H9 (cell line): Measurements from ENCODE around the gene VWA1. TPM values are rescaled to one million over a fixed set of nuclear protein-coding genes. Genes with fewer than 3 reads are reported as not detected.
A peak's percentile ranks its signal among the peaks of the same experiment; 100 is the strongest.
"Not testable (repeated sequence)": the region's sequence is repeated elsewhere in the genome, so short reads cannot be mapped to it uniquely, and the experiment has no call there.

ENCODE experiments used
- DNase-seq: peaks from one replicate; pipeline ENCODE4 v3.0.0-alpha.2; 2017
- H2AFZ ChIP-seq: one replicate; pipeline ENCODE4 v1.6.1; 2013; ENCODE audit warnings: mild to moderate bottlenecking, low read length, control low read depth, moderate library complexity
- H2AK5ac ChIP-seq: 2 replicates; pipeline ENCODE4 v1.6.1; 2013; ENCODE audit warnings: low read length, control low read depth, mixed read lengths; ENCODE audit not compliant: insufficient read length
- H2BK120ac ChIP-seq: one replicate; pipeline ENCODE4 v1.6.1; 2013; ENCODE audit warnings: low read depth, mild to moderate bottlenecking, low read length, control low read depth, inconsistent platforms; ENCODE audit not compliant: poor library complexity, severe bottlenecking
- H2BK12ac ChIP-seq: 2 replicates; pipeline ENCODE4 v1.6.1; 2013; ENCODE audit warnings: low read length, control low read depth, mixed read lengths, low read depth; ENCODE audit not compliant: insufficient read length
- H2BK15ac ChIP-seq: 2 replicates; pipeline ENCODE4 v1.6.1; 2013; ENCODE audit warnings: low read depth, low read length, control low read depth
- H2BK20ac ChIP-seq: one replicate; pipeline ENCODE4 v1.6.1; 2013; ENCODE audit warnings: low read depth, mild to moderate bottlenecking, low read length, control low read depth, inconsistent platforms; ENCODE audit not compliant: poor library complexity, severe bottlenecking
- H2BK5ac ChIP-seq: 2 replicates; pipeline ENCODE4 v1.6.1; 2013; ENCODE audit warnings: low read length, control low read depth, mixed read lengths; ENCODE audit not compliant: insufficient read length
- H3K14ac ChIP-seq: 2 replicates; pipeline ENCODE4 v1.6.1; 2013; ENCODE audit warnings: low read length, control low read depth; ENCODE audit not compliant: insufficient read depth
- H3K18ac ChIP-seq: 2 replicates; pipeline ENCODE4 v1.6.1; 2013; ENCODE audit warnings: low read depth, mild to moderate bottlenecking, mixed read lengths, low read length, control low read depth; ENCODE audit not compliant: insufficient read length
- H3K23ac ChIP-seq: 2 replicates; pipeline ENCODE4 v1.6.1; 2013; ENCODE audit warnings: low read length, control low read depth, mixed read lengths, low read depth; ENCODE audit not compliant: insufficient read length
- H3K23me2 ChIP-seq: 2 replicates; pipeline ENCODE4 v1.6.1; 2013; ENCODE audit warnings: low read depth, mild to moderate bottlenecking, mixed read lengths, low read length, control low read depth; ENCODE audit not compliant: insufficient read length, poor library complexity, severe bottlenecking
- H3K27ac ChIP-seq: 2 replicates; pipeline ENCODE4 v1.5.1; 2013; ENCODE audit warnings: low read length, control low read depth, mixed read lengths, low read depth; ENCODE audit not compliant: insufficient read length
- H3K27me3 ChIP-seq: 2 replicates; pipeline ENCODE4 v1.6.1; 2013; ENCODE audit warnings: low read length, control low read depth, inconsistent platforms; ENCODE audit not compliant: insufficient read depth
- H3K4ac ChIP-seq: 2 replicates; pipeline ENCODE4 v1.6.1; 2013; ENCODE audit warnings: low read depth, mild to moderate bottlenecking, control low read depth, inconsistent platforms, low read length, moderate library complexity
- H3K4me1 ChIP-seq: 2 replicates; pipeline ENCODE4 v1.6.1; 2013; ENCODE audit warnings: low read length, control low read depth, inconsistent platforms; ENCODE audit not compliant: insufficient read depth
- H3K4me2 ChIP-seq: 2 replicates; pipeline ENCODE4 v1.6.1; 2013; ENCODE audit warnings: low read length, control low read depth, mixed read lengths; ENCODE audit not compliant: insufficient read length, insufficient read depth
- H3K56ac ChIP-seq: 2 replicates; pipeline ENCODE4 v1.6.1; 2013; ENCODE audit warnings: low read depth, mild to moderate bottlenecking, mixed read lengths, low read length, control low read depth; ENCODE audit not compliant: insufficient read length
- H3K79me1 ChIP-seq: 2 replicates; pipeline ENCODE4 v1.6.1; 2013; ENCODE audit warnings: low read depth, mild to moderate bottlenecking, moderate library complexity, low read length, control low read depth, inconsistent platforms; ENCODE audit not compliant: insufficient read depth, poor library complexity, severe bottlenecking
- H3K79me2 ChIP-seq: 2 replicates; pipeline ENCODE4 v1.6.1; 2013; ENCODE audit warnings: low read length, control low read depth, inconsistent platforms; ENCODE audit not compliant: insufficient read depth
- H3K9ac ChIP-seq: 2 replicates; pipeline ENCODE4 v1.6.1; 2013; ENCODE audit warnings: low read length, control low read depth, mixed read lengths; ENCODE audit not compliant: insufficient read length; ENCODE audit errors: extremely low read depth
- H3K9me3 ChIP-seq: one replicate; pipeline ENCODE4 v1.6.1; 2013; ENCODE audit warnings: low read depth, low read length, inconsistent platforms; ENCODE audit not compliant: control insufficient read depth
- H3T11ph ChIP-seq: one replicate; pipeline ENCODE4 v1.6.1; 2013; ENCODE audit warnings: mild to moderate bottlenecking, low read length, control low read depth, inconsistent platforms
- H4K20me1 ChIP-seq: one replicate; pipeline ENCODE4 v1.6.1; 2013; ENCODE audit not compliant: control insufficient read depth, insufficient read length, insufficient read depth
- H4K5ac ChIP-seq: 2 replicates; pipeline ENCODE4 v1.6.1; 2013; ENCODE audit warnings: low read depth, mild to moderate bottlenecking, mixed read lengths, low read length, control low read depth; ENCODE audit not compliant: insufficient read length
- H4K8ac ChIP-seq: replicated peaks from 2 replicates; pipeline ENCODE4 v1.6.1; 2013; ENCODE audit warnings: low read length, control low read depth, mixed read lengths, low read depth; ENCODE audit not compliant: insufficient read length
- H4K91ac ChIP-seq: 2 replicates; pipeline ENCODE4 v1.6.1; 2013; ENCODE audit warnings: low read depth, mild to moderate bottlenecking, moderate library complexity, mixed read lengths, low read length, control low read depth; ENCODE audit not compliant: insufficient read length
- H3K27ac Mint-ChIP-seq, 3 experiments: 2 replicates in 2 of 3; 3 replicates in 1 of 3; pipeline ENCODE4 v1.8.0; 2020 to 2021; ENCODE audit warnings: mixed read lengths in 3 of 3, mild to moderate bottlenecking in 1 of 3, moderate library complexity in 1 of 3
- H3K27me3 Mint-ChIP-seq: 2 replicates; pipeline ENCODE4 v1.8.0; 2021; ENCODE audit warnings: low read depth, mild to moderate bottlenecking, moderate library complexity, mixed read lengths
- H3K36me3 Mint-ChIP-seq, 3 experiments: 2 replicates in 2 of 3; 3 replicates in 1 of 3; pipeline ENCODE4 v1.8.0; 2020 to 2021; ENCODE audit warnings: low read depth in 3 of 3, mixed read lengths in 3 of 3; ENCODE audit not compliant: insufficient read depth in 1 of 3
- H3K4me1 Mint-ChIP-seq, 2 experiments: 2 replicates each; pipeline ENCODE4 v1.8.0; 2020; ENCODE audit warnings: mixed read lengths in 2 of 2
- H3K4me3 Mint-ChIP-seq, 2 experiments: 2 replicates in 1 of 2; 3 replicates in 1 of 2; pipeline ENCODE4 v1.8.0; 2020 to 2021; ENCODE audit warnings: mild to moderate bottlenecking in 2 of 2, mixed read lengths in 2 of 2, moderate library complexity in 1 of 2
- H3K9me3 Mint-ChIP-seq, 2 experiments: 2 replicates in 1 of 2; 3 replicates in 1 of 2; pipeline ENCODE4 v1.8.0; 2020; ENCODE audit warnings: mild to moderate bottlenecking in 2 of 2, mixed read lengths in 2 of 2, moderate library complexity in 1 of 2
- CTCF ChIP-seq: fragments of 200-600 bp; sonication (generic); conservative IDR thresholded peaks from 3 replicates; pipeline ENCODE4 v1.8.0; 2021; ENCODE audit warnings: antibody characterized with exemption, mild to moderate bottlenecking
- WGBS: extraction: QIAGEN DNeasy Blood & Tissue Kit; methylation state at CpG from one replicate; pipeline ENCODE4 v1.1.7; 2013; ENCODE audit warnings: missing lambda C conversion rate, low lambda C conversion rate, mixed read lengths; ENCODE audit not compliant: insufficient read length; ENCODE audit errors: extremely low coverage; 5-methylcytosine and 5-hydroxymethylcytosine counted together
- total RNA-seq: library from RNA; stranded (reverse); gene quantifications from 2 replicates; pipeline ENCODE4 v1.2.1, GENCODE V29; 2021

Gene VWA1
- total RNA-seq, 1 experiment from 2014 or later: 57.1 TPM

- no peak for DNase-seq
- TF ChIP-seq CTCF: no peak
Observed at GRCh38 chr1:1411626-1412025, 23.9 kb upstream of the VWA1 start.

GRCh38 chr1:1412311-1412902 lies 23.1 kb upstream of the VWA1 start:
- not testable (repeated sequence) for H3K27ac Mint-ChIP-seq, H3K4me3 Mint-ChIP-seq, H2BK5ac ChIP-seq, H3K4me1 ChIP-seq, H3T11ph ChIP-seq, H3K9ac ChIP-seq, H3K56ac ChIP-seq, H3K79me2 ChIP-seq, H2BK20ac ChIP-seq, H3K27me3 Mint-ChIP-seq, H3K27me3 ChIP-seq, H3K18ac ChIP-seq, H3K14ac ChIP-seq, H3K79me1 ChIP-seq, H2BK12ac ChIP-seq, H3K27ac ChIP-seq, DNase-seq, H4K8ac ChIP-seq, H4K91ac ChIP-seq, H4K5ac ChIP-seq, H3K23ac ChIP-seq, H3K23me2 ChIP-seq, H3K4ac ChIP-seq, H3K9me3 ChIP-seq, H2BK120ac ChIP-seq, H3K4me2 ChIP-seq, H4K20me1 ChIP-seq, H2AK5ac ChIP-seq, H2BK15ac ChIP-seq, H2AFZ ChIP-seq
- H3K4me1 Mint-ChIP-seq: peaks cover 41 to 43% of the 10 kb centered on the region in 2 experiments
- H3K9me3 Mint-ChIP-seq: peaks cover 6 to 14% of the 10 kb centered on the region in 2 experiments; a peak in 4 of 5 replicates
- peaks cover 10 to 29% (median 28%) of the 10 kb centered on the region in 3 experiments for H3K36me3 Mint-ChIP-seq
- no CpG with 5 or more reads among the region's 11 CpGs for WGBS

More at GRCh38 chr1:1411626-1412025, 23.9 kb upstream of the VWA1 start:
- H3K4me1 ChIP-seq: peaks cover 3% of the 10 kb centered on the region; the same call in 1 of the 2 replicates
- H3K18ac ChIP-seq: no peak overlapping the region
- no peak overlapping the region for H3T11ph ChIP-seq
- H2AK5ac ChIP-seq: no peak overlapping the region
- H3K27me3 ChIP-seq: no peaks in the 10 kb centered on the region
- no peak overlapping the region for H3K56ac ChIP-seq
- H3K4me3 Mint-ChIP-seq: peak overlapping the region in 1 of 2 experiments; percentile 13; a peak in 1 of 5 replicates
- H3K9ac ChIP-seq: no peak overlapping the region
- H3K79me1 ChIP-seq: no peaks in the 10 kb centered on the region
- peaks cover 10 to 33% (median 28%) of the 10 kb centered on the region in 3 experiments for H3K36me3 Mint-ChIP-seq
- peaks cover 38 to 41% of the 10 kb centered on the region in 2 experiments for H3K4me1 Mint-ChIP-seq
- H3K79me2 ChIP-seq: peaks cover 5% of the 10 kb centered on the region; the same call in 1 of the 2 replicates
- H3K27me3 Mint-ChIP-seq: peaks cover 2% of the 10 kb centered on the region
- no peak overlapping the region for H2BK5ac ChIP-seq
- H2AFZ ChIP-seq: no peak overlapping the region
- no peak overlapping the region for H3K14ac ChIP-seq
- no peak overlapping the region for H3K23ac ChIP-seq
- H2BK120ac ChIP-seq: no peak overlapping the region
- no peak overlapping the region for H3K27ac ChIP-seq
- H2BK15ac ChIP-seq: no peak overlapping the region
- no peaks in the 10 kb centered on the region for H3K9me3 ChIP-seq
- H3K4me2 ChIP-seq: no peak overlapping the region
- no peak overlapping the region for H2BK20ac ChIP-seq
- peak overlapping the region; percentile 7 for H2BK12ac ChIP-seq
- peaks cover 6 to 14% of the 10 kb centered on the region in 2 experiments; a peak in 4 of 5 replicates for H3K9me3 Mint-ChIP-seq
- H3K27ac Mint-ChIP-seq: peak overlapping the region; percentile 74 to 94 (median 88); a peak in 6 of 7 replicates
- H4K20me1 ChIP-seq: no peaks in the 10 kb centered on the region
- peaks cover 6% of the 10 kb centered on the region for H3K23me2 ChIP-seq
- WGBS: no CpG with 5 or more reads among the region's 13 CpGs
- H3K4ac ChIP-seq: no peak overlapping the region
- H4K8ac ChIP-seq: no peak overlapping the region
- H4K5ac ChIP-seq: no peak overlapping the region
- no peak overlapping the region for H4K91ac ChIP-seq
